T47D (cell line): Measurements from ENCODE around the gene ATP9A.

Source experiments
- DNase-seq, 2 experiments: peaks; one replicate each; pipeline versions ENCODE4 v3.0.0 to v3.0.0-alpha.2; 2011 to 2012; ENCODE audit warnings: low read depth in 1 of 2, low spot score in 1 of 2
- JUND ChIP-seq: IDR thresholded peaks from 2 replicates; pipeline ENCODE4 v1.6.1; 2012; ENCODE audit warnings: low read depth
- in situ Hi-C: cut with HindIII; loops from 2 replicates; pipeline ENCODE4 v1.10.0; 2016; ENCODE audit warnings: low sequenced_read_pairs, low pct_unique_long_range_greater_than_20kb

ATP9A gene

GRCh38 chr20:51622004-51622874 is 146.0 kb downstream of the ATP9A start:
- DNase-seq = no peak
- in situ Hi-C loops = no loop called here
- TF ChIP-seq JUND = no peak

GRCh38 chr20:51620432-51620831 is 147.8 kb downstream of the ATP9A start:
- no peak for TF ChIP-seq JUND
- in situ Hi-C loops = no loop called here
- no peak for DNase-seq

DNA sequence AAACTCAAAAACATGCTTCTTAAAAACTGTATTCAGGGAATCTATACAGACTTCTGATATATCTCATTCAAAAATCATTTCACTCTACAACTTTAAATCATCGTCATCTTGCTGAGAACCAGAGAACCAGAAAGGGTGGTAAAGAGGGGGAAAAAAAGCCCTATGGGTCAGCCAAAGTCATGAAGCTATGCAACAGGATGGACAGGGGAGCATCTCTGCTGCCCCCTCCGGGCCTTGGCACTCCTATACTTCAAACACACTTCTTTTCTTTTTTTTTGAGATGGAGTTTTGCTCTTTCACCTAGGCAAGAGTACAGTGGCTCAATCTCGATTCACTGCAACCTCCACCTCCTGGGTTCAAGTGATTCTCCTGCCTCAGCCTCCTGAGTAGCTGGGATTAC is 152.1 kb downstream of the ATP9A start:
- DNase-seq = no peak
- in situ Hi-C loops = no loop called here
- TF ChIP-seq JUND = no peak

DNA sequence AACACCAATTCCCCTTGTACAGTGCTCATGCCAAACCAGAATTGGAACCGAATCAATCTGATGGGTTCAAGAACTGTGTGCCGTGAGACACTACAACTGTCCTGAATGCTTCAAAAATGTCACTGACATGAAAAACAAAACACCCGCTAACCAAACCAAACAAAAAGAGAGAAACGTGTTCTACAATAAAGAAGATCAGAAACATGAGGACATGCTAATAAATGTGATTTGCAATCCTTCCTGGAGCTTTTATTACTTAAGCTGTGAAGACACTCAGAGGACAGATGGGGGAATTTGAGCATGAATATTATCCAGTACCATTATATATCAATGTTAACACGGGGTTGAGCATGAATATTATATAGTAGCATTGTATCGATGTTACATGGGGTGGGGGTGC is 153.5 kb downstream of the ATP9A start:
- DNase-seq = no peak
- in situ Hi-C loops = no loop called here
- no peak for TF ChIP-seq JUND

GRCh38 chr20:51613580-51613979 is 154.6 kb downstream of the ATP9A start:
- no peak for DNase-seq
- in situ Hi-C loops = no loop called here
- no peak for TF ChIP-seq JUND

GRCh38 chr20:51612896-51613295 is 155.3 kb downstream of the ATP9A start:
- no peak for TF ChIP-seq JUND
- no peak for DNase-seq
- in situ Hi-C loops = no loop called here

DNA sequence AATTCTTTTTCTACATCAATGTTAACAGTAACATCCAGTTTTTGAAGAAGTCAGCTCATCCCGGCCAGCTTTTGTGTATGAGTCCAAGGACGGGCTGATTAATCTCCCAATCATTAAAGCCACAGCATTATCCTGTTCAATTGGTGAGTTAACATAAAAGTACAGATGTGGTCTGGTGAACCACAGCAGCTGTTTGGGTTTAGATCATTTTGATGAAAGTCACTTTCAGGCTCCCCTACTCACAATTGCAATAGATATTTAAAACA is 156.6 kb downstream of the ATP9A start:
- in situ Hi-C loops = no loop called here
- no peak for DNase-seq

GRCh38 chr20:51610761-51611624 is 157.2 kb downstream of the ATP9A start:
- no peak for DNase-seq
- TF ChIP-seq JUND = no peak
- in situ Hi-C loops = no loop called here

More for the DNA sequence above, 156.6 kb downstream of the ATP9A start:
- TF ChIP-seq JUND = no peak

- no peak for DNase-seq
- in situ Hi-C loops = no loop called here
Observed at GRCh38 chr20:51610111-51610510, 158.1 kb downstream of the ATP9A start.

GRCh38 chr20:51609251-51609650 is 158.9 kb downstream of the ATP9A start:
- no peak for DNase-seq
- in situ Hi-C loops = no loop called here
- no peak for TF ChIP-seq JUND

More at GRCh38 chr20:51610111-51610510, 158.1 kb downstream of the ATP9A start:
- TF ChIP-seq JUND = no peak

DNA sequence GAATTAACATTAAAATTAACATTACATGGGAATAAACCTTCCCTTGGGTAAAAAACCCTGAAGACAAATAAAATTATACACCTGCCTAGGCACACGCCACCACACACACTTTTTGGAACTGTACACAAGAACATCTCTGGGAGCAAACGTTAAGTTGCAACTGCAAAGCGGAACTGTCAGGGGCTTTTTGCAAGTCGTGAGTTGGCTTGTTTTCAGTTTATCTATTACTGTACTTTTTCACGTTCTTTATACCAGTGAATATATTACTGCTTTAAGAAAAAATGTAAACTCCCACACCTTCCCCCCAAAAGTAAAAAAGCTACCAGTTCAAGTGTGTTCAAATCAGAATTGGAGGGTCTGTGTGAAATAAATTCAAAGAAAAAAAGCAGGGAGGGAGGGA is 160.1 kb downstream of the ATP9A start:
- in situ Hi-C loops = no loop called here
- no peak for TF ChIP-seq JUND

DNA sequence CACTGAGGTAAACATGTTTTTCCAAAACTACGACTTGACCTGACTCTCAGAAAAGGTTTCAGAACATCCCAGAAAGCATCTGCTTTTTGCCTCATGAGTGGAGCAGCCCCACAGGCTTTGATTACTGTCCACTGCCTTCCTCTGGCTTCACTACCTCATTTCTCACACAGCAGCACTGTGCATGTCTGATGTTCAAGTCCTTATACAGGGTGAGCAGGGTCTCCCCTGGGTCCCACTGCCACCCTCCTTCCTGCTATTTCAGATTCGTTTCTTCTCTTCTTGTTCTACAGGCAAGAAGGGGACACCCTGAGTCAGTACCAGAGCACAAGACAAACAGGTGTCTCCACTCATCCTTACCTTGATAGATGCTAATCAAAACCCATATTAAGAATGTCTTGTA is 161.0 kb downstream of the ATP9A start:
- DNase-seq = no peak
- no peak for TF ChIP-seq JUND
- in situ Hi-C loops = no loop called here

More for the DNA sequence above, 160.1 kb downstream of the ATP9A start:
- DNase-seq = no peak

DNA sequence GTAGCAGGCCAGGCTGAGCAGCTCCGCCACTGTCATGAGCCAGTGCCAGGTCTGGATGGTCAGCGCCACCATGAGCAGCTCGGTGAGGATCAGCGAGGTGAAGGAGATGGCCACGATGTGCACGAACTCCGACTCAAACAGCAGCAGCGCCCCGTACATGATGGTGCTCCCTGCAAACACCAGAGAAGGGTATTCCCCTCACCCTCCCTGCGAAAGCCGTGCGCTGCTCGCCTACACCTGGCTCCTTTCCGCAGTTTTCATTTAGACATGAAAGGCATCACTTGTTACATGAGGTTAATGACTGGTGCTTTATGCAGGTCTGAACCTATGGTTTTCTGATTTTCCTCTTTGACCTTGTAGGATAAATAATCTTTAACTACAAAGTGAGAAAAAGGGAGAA is 163.3 kb downstream of the ATP9A start:
- no peak for DNase-seq
- in situ Hi-C loops = no loop called here
- TF ChIP-seq JUND = no peak
